T-helper 1 cell treated with Interleukin-12 subunit alpha and Interleukin-12 subunit beta and Interleukin-4 antibody, amounts not matched to agents 30 ng/mL and 1 ng/mL, for 36 hours (primary cell): Measurements from ENCODE around the gene C10orf67. TPM values are rescaled to one million over a fixed set of nuclear protein-coding genes. Genes with fewer than 3 reads are reported as not detected.
"Not testable (repeated sequence)": the region's sequence is repeated elsewhere in the genome, so short reads cannot be mapped to it uniquely, and the experiment has no call there.

ENCODE experiments used
- intact Hi-C: fragments of 100-400 bp; cut with micrococcal nuclease; formaldehyde crosslinking; loops from one replicate; pipeline ENCODE4 v1.15.1; 2024
- total RNA-seq: library from RNA; stranded (reverse); gene quantifications from 2 replicates; pipeline ENCODE4 v1.2.3, GENCODE V29; 2022

Gene C10orf67
- total RNA-seq, 1 donor from 2014 or later = 0.20 TPM

DNA sequence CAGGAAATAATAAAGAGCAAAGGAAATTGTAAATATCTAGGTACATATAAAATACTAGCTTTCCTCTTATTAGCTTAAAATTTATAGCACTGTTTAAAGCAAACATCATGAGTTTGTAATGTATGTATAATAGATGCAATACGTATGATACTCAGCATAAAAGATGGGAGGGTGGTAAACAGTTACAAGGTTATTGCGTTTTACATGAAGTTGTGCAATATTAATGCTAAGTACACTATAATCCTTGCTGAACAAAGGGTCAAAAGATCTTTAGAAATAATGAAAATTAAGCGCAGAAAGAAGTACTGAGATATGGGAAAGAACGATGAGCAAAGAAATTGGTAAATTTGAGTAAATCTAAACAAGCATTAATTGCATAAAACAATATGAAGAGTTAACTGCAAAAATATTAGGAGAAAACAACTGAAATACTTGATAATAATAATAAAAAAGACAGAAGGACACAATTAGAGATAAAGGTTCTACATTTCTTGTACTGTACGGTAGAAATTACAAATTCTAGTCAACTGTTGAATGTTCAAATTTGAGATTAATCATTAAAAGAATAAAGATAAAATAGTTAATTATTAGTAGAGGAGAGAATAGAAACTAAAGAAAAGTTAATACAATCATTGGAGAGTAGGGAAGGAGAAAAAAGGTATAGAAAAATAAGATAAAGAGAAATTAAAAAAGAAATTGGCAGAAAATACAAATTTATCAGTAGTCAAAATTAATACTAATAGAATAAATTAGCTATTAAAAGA is 17.9 kb downstream of the C10orf67 start:
- intact Hi-C loops = loop anchor here (1.0 to 5.0 kb wide), 2 partner anchors 36 to 199 kb away; no protein-coding TSS in a partner anchor

DNA sequence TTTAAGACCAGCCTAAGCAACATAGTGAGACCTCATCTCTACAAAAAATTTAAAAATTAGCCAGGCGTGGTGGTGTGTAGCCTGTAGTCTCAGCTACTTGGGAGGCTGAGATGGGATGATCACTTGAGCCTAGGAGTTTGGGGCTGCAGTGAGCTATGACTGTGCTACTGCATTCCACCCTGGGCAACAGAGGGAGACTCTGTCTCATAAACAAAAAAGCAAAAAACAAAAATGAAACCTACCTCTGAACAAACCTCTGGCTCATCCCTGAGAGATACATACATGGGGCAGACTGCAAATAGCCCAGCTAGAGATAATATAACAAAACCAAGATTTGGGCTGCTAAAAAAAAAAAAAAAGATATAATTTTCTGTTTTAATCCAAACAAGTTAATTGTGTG is 19.5 kb downstream of the C10orf67 start:
- intact Hi-C loops = loop anchor here (5.0 kb wide), 1 partner anchor 37 kb away; no protein-coding TSS in a partner anchor

DNA sequence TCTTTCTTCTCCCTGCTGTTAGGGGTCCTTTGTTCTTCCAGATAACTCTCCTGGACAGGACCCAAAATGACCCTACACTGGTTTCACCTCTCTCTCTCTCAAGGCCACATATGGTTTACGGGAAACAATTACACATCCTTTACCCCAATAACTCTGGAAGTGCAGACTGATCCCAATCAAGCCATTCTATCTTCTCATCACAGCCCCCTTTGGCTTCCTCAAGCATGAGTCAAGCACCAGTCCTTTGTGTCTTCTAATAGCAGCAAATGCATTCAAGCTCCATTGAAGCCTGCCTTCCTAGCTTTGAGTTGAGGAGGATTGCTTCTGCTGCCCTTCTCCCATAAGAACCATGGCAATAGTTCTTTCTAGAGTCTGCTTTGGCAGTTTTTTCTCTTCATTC is 20.2 kb downstream of the C10orf67 start:
- intact Hi-C loops = no loop called here

DNA sequence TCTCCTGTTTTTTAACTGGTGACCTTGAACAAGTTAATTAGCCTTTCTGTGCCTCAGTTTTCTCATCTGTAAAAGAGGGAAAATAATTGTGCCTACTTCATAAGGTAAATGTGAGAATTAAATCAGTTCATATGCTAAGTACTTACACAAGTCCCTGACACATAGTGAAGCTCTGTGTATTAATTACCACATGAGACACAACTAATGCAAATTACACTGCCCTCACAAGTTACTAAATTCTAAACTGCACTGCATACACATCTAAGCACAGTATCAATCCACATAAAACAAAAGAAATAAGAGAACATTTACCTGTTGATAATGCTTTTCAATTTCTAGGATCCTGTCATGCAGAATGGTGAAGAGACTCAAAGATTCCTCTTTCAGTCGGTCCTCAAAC is 22.5 kb downstream of the C10orf67 start:
- intact Hi-C loops = no loop called here

DNA sequence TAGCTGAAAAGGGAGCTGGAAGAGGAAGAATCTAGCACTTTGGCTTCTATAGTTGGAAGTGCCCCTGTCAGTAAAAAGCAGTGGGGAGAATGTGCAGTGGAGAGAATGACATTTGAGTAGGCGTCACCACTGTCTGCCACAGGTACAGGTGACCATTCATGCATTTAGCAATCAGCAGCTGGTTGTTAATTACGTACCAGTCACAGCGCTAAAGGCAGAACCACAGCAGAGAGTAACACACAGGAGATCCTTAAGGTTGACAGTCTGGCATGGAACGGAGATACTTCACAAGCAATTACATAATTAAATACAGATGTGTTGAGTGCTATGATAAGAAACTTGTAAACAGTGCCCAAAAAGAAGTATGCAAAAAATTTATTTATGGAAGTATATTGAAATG is 24.8 kb downstream of the C10orf67 start:
- intact Hi-C loops = no loop called here

DNA sequence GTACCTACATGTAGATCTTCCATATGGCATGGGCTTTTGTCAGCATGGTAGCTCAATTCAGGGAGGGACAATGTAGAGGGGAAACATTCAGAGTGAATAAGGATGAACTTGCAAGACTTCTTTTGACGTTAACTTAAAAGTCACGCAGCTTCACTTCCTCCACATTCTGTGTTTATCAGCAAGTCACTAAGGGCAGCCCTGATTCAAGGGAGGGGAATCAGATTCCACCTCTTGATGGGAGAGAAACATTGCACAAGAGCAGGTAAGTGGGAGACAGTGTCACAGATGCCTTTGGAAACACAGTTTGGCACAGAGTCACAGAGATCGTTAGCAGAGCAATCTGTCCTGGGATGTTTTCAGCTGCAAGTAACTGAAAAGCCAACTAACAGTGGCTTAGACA is 26.2 kb downstream of the C10orf67 start:
- intact Hi-C loops = no loop called here

DNA sequence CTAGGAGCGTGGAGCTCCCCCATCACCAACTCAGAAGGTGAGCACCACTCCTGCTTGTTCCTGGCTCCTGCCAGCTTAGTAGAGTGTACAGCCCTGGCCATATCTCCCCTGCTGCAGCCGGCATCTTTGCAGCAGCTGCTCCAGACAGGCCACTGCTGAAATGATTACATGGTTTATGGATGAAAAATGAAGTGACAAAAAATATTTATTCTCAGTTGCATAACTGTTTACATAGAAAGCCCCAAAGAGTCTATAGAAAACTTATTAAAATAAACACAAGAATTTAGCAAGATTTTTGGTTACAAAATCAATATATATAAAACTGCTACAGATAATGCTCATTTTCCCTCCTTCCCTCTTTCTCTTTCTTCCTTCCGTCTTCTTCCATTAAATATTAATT is 27.2 kb downstream of the C10orf67 start:
- intact Hi-C loops = no loop called here

DNA sequence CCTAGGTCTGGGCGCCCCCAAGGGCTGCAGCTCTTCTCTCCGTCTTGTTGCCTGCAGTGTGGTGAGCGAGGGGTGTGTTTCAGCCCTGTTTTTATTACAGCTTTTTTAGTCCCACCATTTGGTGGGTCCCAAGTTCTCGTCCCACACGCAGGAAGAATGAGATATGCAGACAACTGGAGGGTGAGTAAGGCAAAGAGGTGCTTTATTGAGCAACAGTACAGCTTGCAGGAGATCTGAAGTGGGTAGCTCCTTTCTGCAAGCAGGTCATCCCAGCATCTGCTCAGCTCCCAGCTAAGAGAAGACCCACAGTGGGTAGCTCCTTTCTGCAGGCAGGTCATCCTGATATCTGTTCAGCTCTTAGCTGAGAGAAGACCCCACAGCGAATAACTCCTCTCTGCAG is 28.2 kb downstream of the C10orf67 start:
- intact Hi-C loops = no loop called here

DNA sequence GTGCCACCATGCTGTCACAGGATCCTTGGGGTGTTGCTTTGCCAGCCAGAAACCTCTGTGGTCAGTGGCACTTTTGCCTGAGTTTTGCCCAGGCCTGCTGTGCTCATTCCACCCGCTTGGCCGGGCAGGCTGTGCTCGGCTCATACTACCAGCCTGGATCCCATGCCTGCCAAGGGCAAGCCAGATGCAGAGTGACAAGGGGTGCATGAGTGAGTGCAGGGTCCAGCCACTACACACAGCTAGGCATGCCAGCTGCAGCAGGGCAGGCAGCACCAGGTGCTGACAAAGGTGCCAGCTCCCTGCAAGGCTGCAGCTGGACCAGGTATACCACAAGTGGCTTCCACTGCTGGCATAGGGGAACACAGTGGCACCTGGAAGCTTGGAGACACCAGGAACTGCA is 28.6 kb downstream of the C10orf67 start:
- intact Hi-C loops = loop anchor here (1.0 kb wide), 5 partner anchors 209 to 880 kb away; no protein-coding TSS in a partner anchor

DNA sequence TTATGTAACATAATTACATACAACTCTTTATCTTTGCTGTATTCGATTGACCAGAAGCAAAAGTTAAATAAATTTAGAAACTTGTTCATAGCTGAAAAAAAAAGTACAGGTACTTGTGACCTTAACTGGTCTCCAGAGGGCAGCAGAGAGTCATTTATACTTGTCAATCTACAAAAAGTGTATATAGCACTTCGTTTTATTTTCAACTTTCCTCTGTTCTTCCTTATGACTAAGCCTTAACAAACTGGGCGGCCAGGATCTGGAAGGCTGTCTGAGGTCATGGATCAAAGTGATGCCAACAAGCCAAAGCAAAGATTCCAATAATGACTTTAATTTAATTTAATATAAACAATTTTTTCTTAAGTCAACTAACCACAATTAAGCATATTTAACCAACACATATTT is 29.8 kb downstream of the C10orf67 start:
- intact Hi-C loops = loop anchor here (1.0 to 5.0 kb wide), 6 partner anchors 158 to 881 kb away; no protein-coding TSS in a partner anchor

DNA sequence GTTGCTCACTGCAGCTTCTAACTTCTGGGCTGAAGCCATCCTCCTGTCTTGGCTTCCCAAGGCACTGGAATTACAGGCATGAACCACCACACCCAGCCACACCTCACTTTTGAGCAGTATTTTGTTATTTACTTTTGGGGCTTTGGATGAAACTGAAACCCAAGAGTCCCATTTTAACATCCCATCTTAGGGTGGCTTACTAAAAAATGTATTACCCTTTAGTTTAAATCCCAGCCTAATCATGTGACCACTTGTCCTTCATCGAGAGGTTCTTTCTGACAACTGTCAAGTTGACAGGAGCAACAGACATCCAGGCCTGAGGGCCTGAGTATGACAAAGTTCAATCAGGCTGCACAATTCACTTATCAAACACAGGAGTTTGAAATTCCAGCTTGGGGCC is 33.6 kb downstream of the C10orf67 start:
- intact Hi-C loops = loop anchor here (5.0 kb wide), 1 partner anchor 154 kb away; no protein-coding TSS in a partner anchor

DNA sequence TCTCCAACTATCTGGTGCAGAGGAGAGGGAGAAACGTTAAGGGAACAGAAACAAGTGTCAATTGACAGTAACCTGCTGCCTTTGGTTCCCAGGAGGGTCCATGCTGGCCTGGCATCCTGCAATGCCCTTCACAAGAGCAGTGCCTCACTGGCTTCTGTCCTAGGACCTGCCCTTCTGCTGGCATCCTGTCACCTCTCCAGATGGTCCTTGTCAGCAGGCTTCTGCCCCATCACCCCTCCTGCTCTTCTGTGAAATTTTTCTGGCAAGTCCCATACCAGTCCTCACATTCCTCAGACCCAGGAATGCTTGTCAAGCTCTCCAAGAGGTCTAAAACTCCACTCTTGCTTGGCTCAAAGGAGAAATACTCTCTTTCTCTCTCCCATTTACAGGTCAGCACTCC is 34.2 kb downstream of the C10orf67 start:
- intact Hi-C loops = loop anchor here (5.0 kb wide), 1 partner anchor 153 kb away; no protein-coding TSS in a partner anchor

DNA sequence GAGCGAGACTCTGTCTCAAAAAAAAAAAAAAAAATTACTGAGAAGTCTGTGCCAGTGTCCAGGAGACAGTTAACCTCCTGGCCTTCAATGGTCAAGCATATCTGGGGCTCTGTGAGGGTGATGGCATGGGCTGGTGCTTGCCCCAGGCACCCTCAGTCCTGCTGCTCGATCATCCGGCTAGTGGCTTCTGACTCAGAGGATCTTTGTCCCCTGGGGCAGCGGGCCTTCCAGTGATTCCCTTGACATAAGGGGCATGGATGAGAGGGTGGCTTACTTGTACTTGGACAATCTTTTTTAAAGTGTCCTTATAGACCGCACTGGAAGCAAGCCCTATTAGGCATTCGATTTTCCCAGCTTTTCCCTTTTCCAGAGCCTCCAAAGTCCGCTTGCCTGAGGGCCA is 44.6 kb downstream of the C10orf67 start:
- intact Hi-C loops = not testable (repeated sequence)

DNA sequence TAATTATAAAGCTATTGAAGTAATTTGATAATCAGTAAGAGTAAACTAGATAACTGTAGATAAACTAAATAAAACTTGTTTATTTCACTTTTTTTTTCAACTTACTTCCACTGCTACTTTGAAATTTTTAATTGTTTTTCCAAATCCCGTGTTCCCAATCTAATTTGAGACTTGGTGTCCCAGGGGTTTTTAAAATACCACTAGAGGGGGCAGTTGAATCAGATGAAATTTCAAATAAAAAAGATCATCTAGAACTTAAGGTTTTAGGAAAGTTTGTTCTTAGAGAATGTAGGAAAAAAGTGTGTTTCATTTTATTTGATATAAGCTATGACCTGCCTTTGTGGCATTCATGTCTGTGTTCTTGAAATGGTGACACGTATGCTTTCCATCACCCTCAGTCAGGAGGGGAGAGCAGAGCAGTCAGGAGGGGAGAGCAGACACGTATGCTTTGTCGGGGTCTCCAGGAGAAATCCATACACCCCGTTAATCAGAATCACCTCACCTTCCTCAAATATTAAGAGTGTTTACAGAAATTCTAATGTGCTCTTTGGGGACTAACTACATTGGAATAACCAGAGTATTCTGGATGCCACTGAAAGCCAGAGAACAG is 49.9 kb downstream of the C10orf67 start:
- intact Hi-C loops = no loop called here

DNA sequence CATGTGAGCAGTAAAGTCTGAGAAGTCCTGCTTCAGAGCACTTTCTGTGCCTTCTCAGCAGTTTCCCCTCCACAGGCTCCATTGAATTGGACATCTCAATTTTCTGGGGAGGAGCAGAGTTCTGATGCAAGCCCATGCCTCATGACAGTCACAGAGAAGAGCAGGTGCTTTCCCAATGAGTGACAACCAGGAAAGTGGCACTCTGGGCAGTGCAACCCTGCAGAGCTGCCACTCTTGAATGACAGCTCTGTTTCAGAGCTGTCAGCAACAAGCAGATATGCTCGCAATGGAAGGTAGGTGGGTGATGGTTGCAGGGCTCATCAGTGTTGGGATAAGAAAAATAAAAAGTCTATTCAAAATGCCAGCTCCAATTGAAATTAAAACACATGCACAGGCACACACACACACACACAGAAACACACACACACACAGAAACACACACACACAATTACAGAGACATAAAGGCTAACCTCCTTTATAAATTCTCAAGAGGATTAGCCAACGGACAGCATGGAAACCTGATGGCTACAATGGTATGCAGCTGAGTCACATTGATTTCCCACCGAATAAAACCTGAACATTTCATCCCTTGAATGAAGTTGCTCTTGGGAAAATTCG is 50.5 kb downstream of the C10orf67 start:
- intact Hi-C loops = loop anchor here (1.0 kb wide), 2 partner anchors 133 to 212 kb away; no protein-coding TSS in a partner anchor

DNA sequence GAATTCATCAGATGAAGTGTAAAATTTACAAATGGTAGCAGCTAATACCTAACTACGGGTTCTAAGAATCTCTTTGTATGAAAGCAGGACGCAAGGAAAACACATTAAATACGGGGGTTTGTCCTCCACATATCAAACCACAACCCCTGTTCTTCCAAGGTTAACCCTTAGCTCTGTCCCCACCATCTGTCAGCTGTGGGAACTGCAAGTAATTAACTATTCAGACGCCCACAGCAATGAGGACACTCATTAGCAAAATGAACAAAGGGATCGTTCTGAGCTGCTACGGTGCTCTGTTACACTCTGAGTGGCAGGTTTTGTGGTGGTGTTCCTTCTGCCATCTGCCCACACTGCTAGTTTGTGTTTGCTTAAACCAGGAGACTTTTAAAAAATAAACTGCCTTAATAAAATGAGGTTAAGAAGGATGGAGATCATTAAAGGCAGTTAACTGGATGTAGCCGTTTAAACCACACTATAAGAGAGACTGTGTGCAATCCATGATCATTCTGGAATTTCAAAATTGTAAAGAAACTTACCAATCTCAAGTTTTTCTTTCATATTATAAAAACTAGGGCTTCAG is 51.4 kb downstream of the C10orf67 start:
- intact Hi-C loops = loop anchor here (1.0 kb wide), 2 partner anchors 132 to 211 kb away; no protein-coding TSS in a partner anchor

DNA sequence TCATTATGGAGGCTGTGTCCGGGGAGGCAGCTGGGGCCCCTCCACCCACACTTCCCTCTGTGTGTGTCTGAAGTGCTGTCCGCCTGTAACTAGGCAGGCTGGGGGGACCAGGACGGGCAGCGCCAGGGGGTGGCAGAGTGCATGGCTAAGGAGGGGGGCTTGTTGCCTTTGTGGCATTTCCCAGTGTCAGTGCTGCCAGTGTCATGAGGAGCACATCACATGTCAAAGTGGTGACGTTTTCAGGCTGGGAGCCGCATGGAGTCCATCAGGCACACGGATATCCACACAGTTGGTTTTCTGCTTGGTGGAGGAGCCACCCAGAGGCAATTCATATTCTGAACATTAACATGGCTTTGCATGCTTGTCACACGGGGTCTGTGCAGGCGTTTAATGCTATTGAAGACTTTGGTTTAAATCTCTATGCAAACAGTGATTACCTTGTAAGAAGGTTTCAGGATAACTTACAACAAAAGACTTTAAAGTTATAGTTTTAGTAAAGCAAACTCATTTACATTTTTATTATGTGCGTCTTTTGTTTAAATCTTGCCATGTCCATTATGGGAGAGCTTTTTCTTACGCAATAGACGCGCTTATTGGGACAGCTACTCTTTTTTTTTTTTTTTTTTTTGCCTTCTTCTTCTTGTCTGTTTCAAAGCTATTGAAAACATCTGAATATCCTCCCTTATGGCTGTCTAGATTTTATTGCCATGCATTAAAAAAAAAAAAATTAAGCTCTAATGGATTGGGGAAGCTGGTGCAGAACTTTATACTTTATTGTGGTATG is 52.9 kb downstream of the C10orf67 start:
- intact Hi-C loops = no loop called here

DNA sequence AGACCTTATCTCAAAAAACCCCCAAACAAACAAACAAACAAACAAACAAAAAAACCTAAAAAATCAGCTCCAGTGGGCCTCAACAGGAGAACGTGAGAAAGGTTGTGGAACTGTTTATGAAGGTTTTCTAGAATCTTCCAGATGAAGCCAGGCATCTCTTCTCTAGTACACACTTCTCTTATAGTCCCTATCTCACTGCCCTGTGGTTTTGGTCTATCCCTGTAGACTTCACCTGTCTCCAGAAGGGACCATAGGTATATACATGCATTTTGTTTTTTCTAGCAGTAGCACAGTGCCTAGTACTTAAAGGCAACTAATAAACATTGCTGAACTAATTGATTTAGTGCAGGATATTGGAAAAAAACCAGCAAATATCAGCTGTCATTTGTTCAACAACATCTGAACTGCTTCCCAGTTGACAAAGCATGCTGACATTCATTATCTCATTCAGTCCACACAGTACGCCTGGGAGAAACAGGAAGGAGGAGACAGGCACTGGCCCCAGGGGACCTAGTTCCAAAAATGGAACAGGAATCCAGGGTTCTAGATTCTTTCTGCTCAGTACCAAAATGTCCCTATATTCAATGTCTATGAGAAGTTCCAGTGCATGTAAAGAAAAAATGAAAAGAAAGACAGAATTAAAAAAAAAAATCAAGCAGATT is 59.8 kb downstream of the C10orf67 start:
- intact Hi-C loops = no loop called here

DNA sequence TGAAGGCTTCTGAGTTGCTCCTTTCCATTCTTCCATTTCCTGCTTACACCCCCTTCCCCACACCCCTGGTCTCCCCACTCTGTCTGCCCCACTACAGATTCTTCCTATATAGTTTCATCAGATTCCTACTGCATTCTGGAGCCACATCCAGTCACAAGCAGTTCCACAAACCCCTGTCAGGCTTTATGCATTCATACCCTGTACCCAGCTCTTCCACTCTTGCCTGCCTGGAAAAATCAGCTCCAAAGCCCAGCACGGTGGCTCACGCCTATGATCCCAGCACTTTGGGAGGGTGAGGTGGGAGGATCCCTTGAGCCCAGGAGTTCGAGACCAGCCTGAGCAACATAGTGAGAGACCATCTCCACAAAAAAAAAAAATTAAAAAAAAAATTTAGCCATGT is 60.4 kb downstream of the C10orf67 start:
- intact Hi-C loops = no loop called here

DNA sequence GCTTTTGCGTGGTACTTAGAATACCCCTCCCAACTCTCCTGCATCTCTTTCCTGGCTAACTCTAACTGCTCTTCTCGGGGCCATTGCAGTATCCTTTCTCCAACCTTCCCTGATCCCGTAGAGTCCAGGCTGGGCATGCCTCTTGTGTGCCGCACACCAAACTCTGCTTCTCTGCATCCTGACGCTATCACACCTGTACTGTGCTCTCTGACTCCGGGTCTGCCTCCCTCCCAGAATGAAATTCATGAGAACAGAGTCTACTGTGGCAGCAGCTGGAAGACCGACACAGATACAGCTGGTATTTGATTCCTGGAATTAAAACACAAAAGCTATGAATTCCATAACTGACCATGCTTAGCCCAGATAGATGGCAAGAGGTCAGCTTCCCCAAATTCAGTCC is 60.9 kb downstream of the C10orf67 start:
- intact Hi-C loops = no loop called here
